Measurements from ENCODE around the gene ALAS2. TPM values are rescaled to one million over a fixed set of nuclear protein-coding genes. Genes with fewer than 3 reads are reported as not detected.
A peak's percentile ranks its signal among the peaks of the same experiment; 100 is the strongest.

Gene ALAS2
- polyA plus RNA-seq, 1 experiment = not detected

DNA sequence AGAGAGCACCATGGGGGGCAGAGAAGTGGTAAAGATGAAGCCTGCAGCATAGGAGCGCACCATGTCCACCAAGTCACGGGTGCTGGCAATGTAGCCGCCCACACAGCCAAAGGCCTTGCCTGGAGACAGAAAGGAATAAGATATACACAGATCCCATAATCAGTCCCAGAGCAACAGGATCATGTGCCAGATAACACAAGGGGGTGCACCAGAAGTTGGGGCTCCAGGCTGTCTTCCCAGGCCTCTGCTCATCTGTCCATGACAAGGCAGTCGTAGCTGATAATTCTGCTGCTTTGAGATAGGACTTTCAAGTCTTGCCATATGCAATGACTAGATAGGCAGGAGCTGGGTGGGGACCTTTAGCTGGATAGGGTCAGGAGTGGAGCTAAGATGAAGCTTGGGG is 15.9 kb downstream of the ALAS2 start:
- CTCF ChIA-PET = no interaction called here
- no peak overlapping the region for H3K4me3 ChIP-seq (ENCODE audit: low read depth, low read length)

DNA sequence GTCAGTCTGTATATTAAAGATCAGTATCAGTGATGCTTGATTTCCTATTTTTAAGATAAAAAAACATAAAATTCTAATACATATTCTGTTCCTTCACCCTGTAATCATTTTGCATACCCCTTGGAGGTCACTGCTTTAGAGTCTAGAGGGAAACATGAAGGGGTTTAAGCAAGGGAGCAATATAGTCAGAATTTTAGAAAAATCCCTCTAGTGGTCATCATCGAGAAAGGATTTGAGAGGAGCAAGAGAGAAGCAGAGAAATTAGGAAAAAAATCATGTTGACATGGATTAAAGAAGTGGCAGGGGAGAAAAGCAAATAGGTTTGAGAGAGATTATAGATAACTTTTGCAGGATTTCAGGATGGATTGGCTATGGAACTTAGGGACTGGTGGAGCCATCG is 19.5 kb downstream of the ALAS2 start:
- no peaks in the 10 kb centered on the region for H3K9me3 ChIP-seq (ENCODE audit: control insufficient read depth, insufficient read depth, low read length)
- ChIA-PET POLR2A (no interaction called here), CTCF (interaction anchor here (1.0 to 1.1 kb wide), 2 partner anchors 11 to 46 kb away, joined by 3 read pairs; no protein-coding TSS in a partner anchor)
- TF ChIP-seq, protein P1, sequence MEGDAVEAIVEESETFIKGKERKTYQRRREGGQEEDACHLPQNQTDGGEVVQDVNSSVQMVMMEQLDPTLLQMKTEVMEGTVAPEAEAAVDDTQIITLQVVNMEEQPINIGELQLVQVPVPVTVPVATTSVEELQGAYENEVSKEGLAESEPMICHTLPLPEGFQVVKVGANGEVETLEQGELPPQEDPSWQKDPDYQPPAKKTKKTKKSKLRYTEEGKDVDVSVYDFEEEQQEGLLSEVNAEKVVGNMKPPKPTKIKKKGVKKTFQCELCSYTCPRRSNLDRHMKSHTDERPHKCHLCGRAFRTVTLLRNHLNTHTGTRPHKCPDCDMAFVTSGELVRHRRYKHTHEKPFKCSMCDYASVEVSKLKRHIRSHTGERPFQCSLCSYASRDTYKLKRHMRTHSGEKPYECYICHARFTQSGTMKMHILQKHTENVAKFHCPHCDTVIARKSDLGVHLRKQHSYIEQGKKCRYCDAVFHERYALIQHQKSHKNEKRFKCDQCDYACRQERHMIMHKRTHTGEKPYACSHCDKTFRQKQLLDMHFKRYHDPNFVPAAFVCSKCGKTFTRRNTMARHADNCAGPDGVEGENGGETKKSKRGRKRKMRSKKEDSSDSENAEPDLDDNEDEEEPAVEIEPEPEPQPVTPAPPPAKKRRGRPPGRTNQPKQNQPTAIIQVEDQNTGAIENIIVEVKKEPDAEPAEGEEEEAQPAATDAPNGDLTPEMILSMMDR (IDR thresholded peaks at IDR 0.05; ENCODE audit: low read depth, low read length) = peak; percentile 36; the same call in 1 of the 2 replicates
- no peak overlapping the region for H3K4me3 ChIP-seq (ENCODE audit: low read depth, low read length)
- no peak overlapping the region for H3K27ac ChIP-seq (ENCODE audit: low read depth, low read length)
- no peaks in the 10 kb centered on the region for H3K27me3 ChIP-seq (ENCODE audit: control insufficient read depth, insufficient read depth, low read length)
- no peak for DNase-seq (ENCODE audit: low read depth, low spot score)

More for the DNA sequence above, 15.9 kb downstream of the ALAS2 start:
- no peaks in the 10 kb centered on the region for H3K27me3 ChIP-seq (ENCODE audit: control insufficient read depth, insufficient read depth, low read length)
- H3K9me3 ChIP-seq (ENCODE audit: control insufficient read depth, insufficient read depth, low read length) = no peaks in the 10 kb centered on the region
- no peak overlapping the region for H3K27ac ChIP-seq (ENCODE audit: low read depth, low read length)
- TF ChIP-seq, protein P1 (IDR thresholded peaks at IDR 0.05; ENCODE audit: low read depth, low read length) = no peak
- no peak for DNase-seq (ENCODE audit: low read depth, low spot score)
- POLR2A ChIA-PET = no interaction called here

DNA sequence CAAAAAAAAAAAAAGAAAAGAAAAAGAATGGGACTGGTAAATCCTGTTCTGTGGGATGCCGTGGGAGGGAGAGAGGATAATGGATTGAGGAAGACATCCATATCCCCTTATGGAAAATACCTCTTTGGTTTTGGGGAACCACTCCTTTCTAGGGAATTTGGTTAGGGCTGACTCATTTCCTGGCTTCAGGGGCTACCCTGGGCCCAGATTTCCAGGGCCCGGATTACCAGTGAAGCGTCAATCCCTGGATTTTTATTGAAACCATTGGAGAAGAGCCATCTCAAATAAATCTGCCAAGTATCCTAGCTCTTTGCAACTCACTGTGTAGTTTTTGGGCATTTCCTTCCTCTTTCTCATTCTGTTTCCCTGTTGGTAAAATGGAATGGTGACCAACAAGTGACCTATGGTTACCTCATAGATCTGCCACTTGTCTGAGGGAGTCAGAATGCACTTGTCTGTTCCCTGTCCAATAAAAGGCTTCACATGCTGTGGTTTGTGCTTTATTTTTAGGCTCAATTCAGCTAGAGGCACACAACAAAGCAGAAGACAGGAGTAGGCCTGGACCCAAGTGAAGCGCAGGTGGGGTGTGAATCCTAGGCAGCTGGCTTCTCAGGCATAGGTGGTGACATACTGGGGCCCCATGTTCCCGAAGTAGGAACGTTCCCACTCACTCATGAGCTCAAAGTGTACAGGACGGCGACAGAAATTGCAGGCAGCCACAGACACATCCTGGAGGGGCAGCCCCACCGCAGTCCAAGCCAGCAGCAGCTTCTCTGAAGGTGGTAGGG is 22.0 kb downstream of the ALAS2 start:
- Histone ChIP-seq H3K27ac (ENCODE audit: low read depth, low read length) (no peak overlapping the region), H3K4me3 (ENCODE audit: low read depth, low read length) (no peak overlapping the region), H3K9me3 (ENCODE audit: control insufficient read depth, insufficient read depth, low read length) (no peaks in the 10 kb centered on the region), H3K27me3 (ENCODE audit: control insufficient read depth, insufficient read depth, low read length) (no peaks in the 10 kb centered on the region)
- ChIA-PET POLR2A (no interaction called here), CTCF (interaction anchor here (2.2 kb wide), 1 partner anchor 369 kb away, joined by 7 read pairs; no protein-coding TSS in a partner anchor)
- no peak for DNase-seq (ENCODE audit: low read depth, low spot score)
- TF ChIP-seq, protein P1 (IDR thresholded peaks at IDR 0.05; ENCODE audit: low read depth, low read length) = no peak

DNA sequence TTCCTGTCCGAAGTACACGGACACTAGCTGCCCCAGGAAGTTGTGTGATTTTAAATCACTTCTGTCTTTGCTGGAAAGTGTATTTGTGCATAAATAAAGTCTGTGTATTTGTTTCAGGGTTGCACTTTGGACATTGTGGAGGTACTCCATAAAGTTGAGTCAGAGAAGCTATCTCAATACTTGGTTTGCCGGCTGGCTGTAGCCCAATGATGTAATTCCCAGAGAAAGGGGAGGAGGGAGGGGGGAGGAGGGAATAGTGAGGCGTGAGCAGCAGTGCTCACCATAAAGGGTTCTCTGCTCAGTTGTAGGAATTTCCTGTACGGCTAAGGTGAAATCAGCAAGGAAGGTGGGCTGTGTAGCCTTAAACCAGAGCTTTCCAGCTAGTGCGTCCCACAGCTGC is 23.1 kb downstream of the ALAS2 start:
- H3K27me3 ChIP-seq (ENCODE audit: control insufficient read depth, insufficient read depth, low read length) = no peaks in the 10 kb centered on the region
- TF ChIP-seq, protein P1 (IDR thresholded peaks at IDR 0.05; ENCODE audit: low read depth, low read length) = no peak
- no peaks in the 10 kb centered on the region for H3K9me3 ChIP-seq (ENCODE audit: control insufficient read depth, insufficient read depth, low read length)
- POLR2A ChIA-PET = no interaction called here
- no peak overlapping the region for H3K4me3 ChIP-seq (ENCODE audit: low read depth, low read length)
- H3K27ac ChIP-seq (ENCODE audit: low read depth, low read length) = peak overlapping the region; percentile 39
- peak; percentile 11 for DNase-seq (ENCODE audit: low read depth, low spot score)
- CTCF ChIA-PET = interaction anchor here (2.2 kb wide), 1 partner anchor 368 kb away, joined by 7 read pairs; no protein-coding TSS in a partner anchor
